T-cell (primary cell): ENCODE results near the gene RRAGB. TPM values are rescaled to one million over a fixed set of nuclear protein-coding genes. Genes with fewer than 3 reads are reported as not detected.

ENCODE experiments used
- ATAC-seq, 4 experiments: fragments of 200-7000 bp in 3 of 4; fragments of 150-1000 bp in 1 of 4; cut with Tn5 transposase; replicated peaks in 1 of 4; 1 replicate in 3 of 4; 2 replicates in 1 of 4; pipeline ENCODE4 v1.10.0; 2021; ENCODE audit warnings: moderate library complexity in 3 of 4, mild to moderate bottlenecking in 2 of 4, moderate number of reproducible peaks in 1 of 4
- CTCF ChIA-PET, 2 donors: fragments of 300-600 bp; sonication (Branson Sonifier 250); formaldehyde crosslinking; loops; one replicate each; lab custom pipeline; 2022; ENCODE audit warnings: antibody characterized with exemption in 2 of 2; lab: Charles Lee
- POLR2A ChIA-PET, 2 donors: fragments of 300-600 bp; sonication (Branson Sonifier 250); formaldehyde crosslinking; loops; one replicate each; lab custom pipeline; 2022; ENCODE audit warnings: antibody characterized with exemption in 2 of 2; lab: Charles Lee
- DNase-seq, 35 experiments: peaks; one replicate each; pipeline versions ENCODE4 v3.0.0 to v3.0.0-alpha.2; 2013 to 2023
- H3K27ac ChIP-seq: one replicate; pipeline ENCODE4 v1.5.1; 2013; ENCODE audit warnings: low read length
- H3K27me3 ChIP-seq, 2 experiments: replicated peaks in 1 of 2; 1 replicate in 1 of 2; 2 replicates in 1 of 2; pipeline versions ENCODE4 v1.6.1 to v1.7.0; 2013; ENCODE audit warnings: low read length in 1 of 2, mixed read lengths in 1 of 2; ENCODE audit not compliant: control insufficient read depth in 2 of 2, insufficient read depth in 2 of 2; ENCODE audit errors: extremely low read depth in 1 of 2
- H3K36me3 ChIP-seq, 2 donors: 1 replicate in 1 of 2; 2 replicates in 1 of 2; pipeline versions ENCODE4 v1.6.1 to v1.7.0; 2013; ENCODE audit warnings: low read length in 1 of 2; ENCODE audit not compliant: control insufficient read depth in 2 of 2, insufficient read depth in 1 of 2; ENCODE audit errors: extremely low read depth in 1 of 2
- H3K4me1 ChIP-seq, 2 experiments: 1 replicate in 1 of 2; 2 replicates in 1 of 2; pipeline versions ENCODE4 v1.6.1 to v1.7.0; 2013; ENCODE audit warnings: low read length in 2 of 2, mixed read lengths in 1 of 2; ENCODE audit not compliant: insufficient read depth in 2 of 2, control insufficient read depth in 1 of 2; ENCODE audit errors: extremely low read depth in 1 of 2
- H3K4me3 ChIP-seq, 2 donors: 1 replicate in 1 of 2; 2 replicates in 1 of 2; pipeline versions ENCODE4 v1.5.1 to v1.7.0; 2013; ENCODE audit warnings: mild to moderate bottlenecking in 2 of 2, low read length in 1 of 2, moderate library complexity in 1 of 2; ENCODE audit not compliant: control insufficient read depth in 1 of 2; ENCODE audit errors: extremely low read depth in 1 of 2
- H3K9me3 ChIP-seq: 2 replicates; pipeline ENCODE4 v1.7.0; 2013
- H3K27ac Mint-ChIP-seq, 2 donors: one replicate each; pipeline ENCODE4 v1.8.0; 2020 to 2021; ENCODE audit warnings: mild to moderate bottlenecking in 2 of 2, mixed read lengths in 2 of 2
- H3K27me3 Mint-ChIP-seq, 2 donors: one replicate each; pipeline ENCODE4 v1.8.0; 2021 to 2022; ENCODE audit warnings: mixed read lengths in 2 of 2
- H3K36me3 Mint-ChIP-seq: one replicate; pipeline ENCODE4 v1.8.0; 2021; ENCODE audit warnings: mixed read lengths
- H3K4me1 Mint-ChIP-seq, 3 donors: one replicate each; pipeline ENCODE4 v1.8.0; 2020 to 2022; ENCODE audit warnings: mixed read lengths in 3 of 3, mild to moderate bottlenecking in 1 of 3
- H3K4me3 Mint-ChIP-seq, 3 donors: one replicate each; pipeline ENCODE4 v1.8.0; 2020 to 2022; ENCODE audit warnings: mild to moderate bottlenecking in 3 of 3, mixed read lengths in 3 of 3, moderate library complexity in 3 of 3
- H3K9me3 Mint-ChIP-seq, 3 donors: one replicate each; pipeline ENCODE4 v1.8.0; 2020 to 2022; ENCODE audit warnings: mixed read lengths in 3 of 3
- WGBS: methylation state at CpG from one replicate; pipeline ENCODE4 v1.1.5; 2013; ENCODE audit warnings: missing lambda C conversion rate; ENCODE audit not compliant: insufficient coverage; 5-methylcytosine and 5-hydroxymethylcytosine counted together
- total RNA-seq, 35 experiments: library from RNA in 6 of 35; stranded (reverse) in 6 of 35; fragments of 120-200 nt in 1 of 35; gene quantifications; one replicate each; pipeline versions ENCODE4 v1.2.1 to v1.2.4 and lab custom pipeline; 2013 to 2026

Gene RRAGB
- total RNA-seq, 5 donors from 2014 or later (not counting 1 experiment from before 2014, with no cell fraction given), result 8.4 to 13.8 (median 11.8) TPM

DNA sequence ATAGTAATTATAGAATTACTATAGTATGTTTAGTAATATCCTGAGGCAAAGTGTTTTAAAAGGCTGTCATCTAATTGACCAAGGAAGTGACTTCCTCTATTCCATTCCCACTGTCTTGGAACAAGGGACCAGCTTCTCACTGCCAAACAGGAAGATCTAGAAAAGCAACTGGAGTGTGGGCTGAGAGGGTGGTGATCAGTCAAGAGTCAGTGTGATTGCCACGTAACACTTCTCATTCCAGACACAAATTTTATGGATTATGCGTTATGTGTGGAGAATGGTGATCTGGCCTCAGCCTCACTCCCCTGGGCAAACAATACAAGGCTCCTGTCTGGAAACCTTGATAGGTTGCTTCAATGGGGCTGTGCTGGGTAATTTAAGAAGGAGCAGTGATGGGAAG lies 60.0 kb downstream of the RRAGB start:
- WGBS, result no CpG with 5 or more reads among the region's 2 CpGs
- peaks cover 0 to 2% of the 10 kb centered on the region in 2 donors for H3K27me3 Mint-ChIP-seq
- H3K4me1 Mint-ChIP-seq, result peaks cover 0 to 14% (median 5%) of the 10 kb centered on the region in 3 donors
- peaks cover 3 to 5% (median 3%) of the 10 kb centered on the region in 3 donors for H3K9me3 Mint-ChIP-seq
- H3K36me3 ChIP-seq, result no peaks in the 10 kb centered on the region
- POLR2A ChIA-PET, result no interaction called here
- H3K27me3 ChIP-seq, result no peaks in the 10 kb centered on the region
- H3K27ac Mint-ChIP-seq, result no peak overlapping the region
- ATAC-seq, result no peak
- no peak for DNase-seq
- CTCF ChIA-PET, result no interaction called here
- no peak overlapping the region for H3K4me3 ChIP-seq
- no peak overlapping the region for H3K27ac ChIP-seq
- H3K9me3 ChIP-seq, result no peaks in the 10 kb centered on the region
- peaks cover 0 to 4% of the 10 kb centered on the region in 2 experiments for H3K4me1 ChIP-seq
- peaks cover 31% of the 10 kb centered on the region for H3K36me3 Mint-ChIP-seq
- H3K4me3 Mint-ChIP-seq, result no peak overlapping the region

GRCh38 chrX:55778322-55778721 lies 60.8 kb downstream of the RRAGB start:
- Histone ChIP-seq H3K9me3 (no peaks in the 10 kb centered on the region), H3K27ac (no peak overlapping the region), H3K4me3 (no peak overlapping the region), H3K4me1 (peaks cover 0 to 4% of the 10 kb centered on the region in 2 experiments), H3K36me3 (no peaks in the 10 kb centered on the region), H3K27me3 (no peaks in the 10 kb centered on the region)
- peaks cover 0 to 3% (median 3%) of the 10 kb centered on the region in 3 donors for H3K9me3 Mint-ChIP-seq
- no peaks in the 10 kb centered on the region for H3K27me3 Mint-ChIP-seq
- DNase-seq (no peak), ATAC-seq (no peak)
- no peak overlapping the region for H3K27ac Mint-ChIP-seq
- peaks cover 0 to 13% (median 5%) of the 10 kb centered on the region in 3 donors for H3K4me1 Mint-ChIP-seq
- ChIA-PET CTCF (no interaction called here), POLR2A (no interaction called here)
- no peak overlapping the region for H3K4me3 Mint-ChIP-seq
- peaks cover 26% of the 10 kb centered on the region for H3K36me3 Mint-ChIP-seq

GRCh38 chrX:55783723-55784122 lies 66.2 kb downstream of the RRAGB start:
- Mint-ChIP-seq H3K27ac (no peak overlapping the region), H3K4me3 (no peak overlapping the region), H3K4me1 (no peaks in the 10 kb centered on the region), H3K27me3 (no peaks in the 10 kb centered on the region), H3K9me3 (peaks cover 4 to 6% (median 5%) of the 10 kb centered on the region in 3 donors), H3K36me3 (peaks cover 3% of the 10 kb centered on the region)
- no peaks in the 10 kb centered on the region for H3K4me1 ChIP-seq
- ChIA-PET POLR2A (no interaction called here), CTCF (no interaction called here)
- H3K4me3 ChIP-seq, result no peak overlapping the region
- ATAC-seq (no peak), DNase-seq (no peak)
- H3K27ac ChIP-seq, result no peak overlapping the region
- H3K36me3 ChIP-seq, result no peaks in the 10 kb centered on the region
- WGBS, result 88% methylated on average over 1 of the region's 3 CpGs
- H3K9me3 ChIP-seq, result no peaks in the 10 kb centered on the region
- no peaks in the 10 kb centered on the region for H3K27me3 ChIP-seq

DNA sequence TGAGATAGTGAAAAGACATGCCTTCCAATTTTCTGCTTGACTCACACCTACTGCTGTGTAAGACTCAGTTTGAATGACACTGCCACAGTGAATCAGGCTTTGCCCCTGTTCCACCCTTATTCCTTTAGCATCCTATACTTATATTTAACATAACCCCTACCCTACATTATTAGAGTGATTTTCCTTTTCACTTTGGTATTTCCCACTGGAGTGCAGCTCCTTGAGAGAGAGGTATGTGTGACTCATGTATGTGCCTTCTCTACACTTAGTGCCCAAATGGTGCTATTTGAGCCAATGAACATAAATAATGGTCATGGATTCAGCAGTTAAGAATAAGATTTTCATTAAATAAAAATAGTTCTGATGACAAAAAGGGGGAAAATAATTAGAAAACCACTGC lies 69.5 kb downstream of the RRAGB start:
- H3K9me3 ChIP-seq, result no peaks in the 10 kb centered on the region
- H3K27me3 Mint-ChIP-seq, result peaks cover 0 to 2% of the 10 kb centered on the region in 2 donors
- H3K27ac Mint-ChIP-seq, result no peak overlapping the region
- H3K4me3 ChIP-seq, result no peak overlapping the region
- ATAC-seq (no peak), DNase-seq (no peak)
- no peaks in the 10 kb centered on the region for H3K4me1 Mint-ChIP-seq
- no peak overlapping the region for H3K4me3 Mint-ChIP-seq
- peaks cover 3% of the 10 kb centered on the region for H3K36me3 Mint-ChIP-seq
- no peaks in the 10 kb centered on the region for H3K36me3 ChIP-seq
- H3K27ac ChIP-seq, result no peak overlapping the region
- peaks cover 2 to 4% (median 3%) of the 10 kb centered on the region in 3 donors for H3K9me3 Mint-ChIP-seq
- ChIA-PET CTCF (no interaction called here), POLR2A (no interaction called here)
- no peaks in the 10 kb centered on the region for H3K4me1 ChIP-seq
- no peaks in the 10 kb centered on the region for H3K27me3 ChIP-seq

- Mint-ChIP-seq H3K27ac (no peak overlapping the region), H3K9me3 (peaks cover 2 to 4% (median 3%) of the 10 kb centered on the region in 3 donors), H3K27me3 (peaks cover 0 to 9% of the 10 kb centered on the region in 2 donors), H3K4me3 (no peak overlapping the region), H3K4me1 (no peaks in the 10 kb centered on the region), H3K36me3 (peaks cover 3% of the 10 kb centered on the region)
- DNase-seq (no peak), ATAC-seq (no peak)
- Histone ChIP-seq H3K27ac (no peak overlapping the region), H3K36me3 (no peaks in the 10 kb centered on the region), H3K9me3 (no peaks in the 10 kb centered on the region), H3K27me3 (no peaks in the 10 kb centered on the region), H3K4me1 (no peaks in the 10 kb centered on the region), H3K4me3 (no peak overlapping the region)
- ChIA-PET CTCF (no interaction called here), POLR2A (no interaction called here)
- WGBS, result no CpG with 5 or more reads among the region's 2 CpGs
These were observed 70.2 kb downstream of the RRAGB start for GRCh38 chrX:55787727-55788126.

GRCh38 chrX:55794405-55794804 lies 76.9 kb downstream of the RRAGB start:
- Mint-ChIP-seq H3K27me3 (peaks cover 0 to 24% of the 10 kb centered on the region in 2 donors), H3K27ac (no peak overlapping the region), H3K4me3 (no peak overlapping the region), H3K4me1 (no peaks in the 10 kb centered on the region), H3K9me3 (no peaks in the 10 kb centered on the region), H3K36me3 (peaks cover 5% of the 10 kb centered on the region)
- no CpG with 5 or more reads among the region's 1 CpG for WGBS
- POLR2A ChIA-PET, result no interaction called here
- no peaks in the 10 kb centered on the region for H3K27me3 ChIP-seq
- no peaks in the 10 kb centered on the region for H3K4me1 ChIP-seq
- no peak overlapping the region for H3K27ac ChIP-seq
- H3K36me3 ChIP-seq, result no peaks in the 10 kb centered on the region
- no peaks in the 10 kb centered on the region for H3K9me3 ChIP-seq
- ATAC-seq (no peak), DNase-seq (no peak)
- H3K4me3 ChIP-seq, result no peak overlapping the region
- CTCF ChIA-PET, result no interaction called here

DNA sequence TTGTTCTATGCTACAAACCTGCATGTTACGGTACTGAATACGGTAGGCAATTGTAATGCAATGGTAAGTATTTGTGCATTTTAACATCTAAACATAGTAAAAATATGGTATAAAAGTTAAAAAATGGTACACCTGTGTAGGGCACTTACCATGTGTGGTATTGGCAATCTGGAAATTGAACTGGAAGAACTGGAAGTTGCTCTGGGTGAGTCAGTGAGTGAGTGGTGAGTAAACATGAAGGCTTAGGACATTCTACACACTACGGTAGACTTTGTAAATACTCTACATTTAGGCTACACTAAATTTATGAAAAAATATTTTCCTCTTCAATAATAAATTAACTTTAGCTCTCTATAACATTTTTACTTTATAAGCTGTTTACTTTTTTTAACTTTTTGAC lies 78.9 kb downstream of the RRAGB start:
- DNase-seq, result no peak
- Mint-ChIP-seq H3K27me3 (peaks cover 0 to 24% of the 10 kb centered on the region in 2 donors), H3K27ac (no peak overlapping the region), H3K4me1 (no peaks in the 10 kb centered on the region), H3K9me3 (no peaks in the 10 kb centered on the region), H3K36me3 (peaks cover 5% of the 10 kb centered on the region), H3K4me3 (no peak overlapping the region)
- H3K9me3 ChIP-seq, result no peaks in the 10 kb centered on the region
- no peaks in the 10 kb centered on the region for H3K27me3 ChIP-seq
- H3K4me1 ChIP-seq, result no peaks in the 10 kb centered on the region
- no peaks in the 10 kb centered on the region for H3K36me3 ChIP-seq
- no CpG with 5 or more reads among the region's 3 CpGs for WGBS
- H3K4me3 ChIP-seq, result no peak overlapping the region
- no peak overlapping the region for H3K27ac ChIP-seq
- POLR2A ChIA-PET, result no interaction called here
- no peak for ATAC-seq
- CTCF ChIA-PET, result no interaction called here
